Parathyroid adenoma (tissue), 2 donors: ENCODE data around the gene DUOXA1.
"Not testable (repeated sequence)": the region's sequence is repeated elsewhere in the genome, so short reads cannot be mapped to it uniquely, and the experiment has no call there.

ENCODE experiments used
- H2AFZ ChIP-seq: fragments of 300-600 bp; sonication (generic); one replicate; pipeline ENCODE4 v1.7.0; 2017; ENCODE audit warnings: antibody characterized with exemption, mild to moderate bottlenecking
- H3K27ac ChIP-seq: fragments of 300-600 bp; sonication (generic); one replicate; pipeline ENCODE4 v1.7.0; 2017
- H3K27me3 ChIP-seq: fragments of 300-600 bp; sonication (generic); one replicate; pipeline ENCODE4 v1.7.0; 2017; ENCODE audit warnings: low read length; ENCODE audit not compliant: control insufficient read depth, insufficient read depth
- H3K36me3 ChIP-seq: fragments of 300-600 bp; sonication (generic); one replicate; pipeline ENCODE4 v1.7.0; 2017; ENCODE audit warnings: low read length; ENCODE audit not compliant: control insufficient read depth, insufficient read depth
- H3K4me1 ChIP-seq: fragments of 300-600 bp; sonication (generic); one replicate; pipeline ENCODE4 v1.7.0; 2017; ENCODE audit warnings: control low read depth
- H3K4me2 ChIP-seq: fragments of 300-600 bp; sonication (generic); one replicate; pipeline ENCODE4 v1.7.0; 2017; ENCODE audit warnings: low read length
- H3K4me3 ChIP-seq: fragments of 300-600 bp; sonication (generic); one replicate; pipeline ENCODE4 v1.7.0; 2017; ENCODE audit warnings: low read depth, low read length
- H3K79me2 ChIP-seq: fragments of 300-600 bp; sonication (generic); one replicate; pipeline ENCODE4 v1.7.0; 2017; ENCODE audit warnings: control low read depth
- H3K9ac ChIP-seq: fragments of 300-600 bp; sonication (generic); one replicate; pipeline ENCODE4 v1.7.0; 2017; ENCODE audit warnings: mild to moderate bottlenecking
- H3K9me3 ChIP-seq: fragments of 300-600 bp; sonication (generic); one replicate; pipeline ENCODE4 v1.7.0; 2017; ENCODE audit warnings: low read length; ENCODE audit not compliant: control insufficient read depth
- CTCF ChIP-seq: fragments of 300-600 bp; sonication (generic); IDR thresholded peaks from one replicate; pipeline ENCODE4 v1.7.0; 2017; ENCODE audit warnings: antibody characterized with exemption, mild to moderate bottlenecking
- donor health status: primary hyperparathyroidism.

The DUOXA1 gene

GRCh38 chr15:45088801-45089711, 40.6 kb downstream of the DUOXA1 start:
- Histone ChIP-seq H3K4me2 (no peak overlapping the region), H3K36me3 (no peaks in the 10 kb centered on the region), H2AFZ (no peak overlapping the region), H3K27me3 (no peaks in the 10 kb centered on the region), H3K4me1 (no peaks in the 10 kb centered on the region), H3K27ac (no peak overlapping the region), H3K4me3 (no peak overlapping the region), H3K9ac (no peak overlapping the region), H3K79me2 (no peaks in the 10 kb centered on the region), H3K9me3 (no peaks in the 10 kb centered on the region)
- TF ChIP-seq CTCF, result no peak

- no peaks in the 10 kb centered on the region for H3K9me3 ChIP-seq
- no peak overlapping the region for H3K27ac ChIP-seq
- no peaks in the 10 kb centered on the region for H3K36me3 ChIP-seq
- no peaks in the 10 kb centered on the region for H3K4me1 ChIP-seq
- H3K4me3 ChIP-seq, result no peak overlapping the region
- no peak for TF ChIP-seq CTCF
- H3K9ac ChIP-seq, result no peak overlapping the region
- no peak overlapping the region for H2AFZ ChIP-seq
- H3K27me3 ChIP-seq, result no peaks in the 10 kb centered on the region
- no peak overlapping the region for H3K4me2 ChIP-seq
- no peaks in the 10 kb centered on the region for H3K79me2 ChIP-seq
These were observed 42.2 kb downstream of the DUOXA1 start for GRCh38 chr15:45087513-45087912.

DNA sequence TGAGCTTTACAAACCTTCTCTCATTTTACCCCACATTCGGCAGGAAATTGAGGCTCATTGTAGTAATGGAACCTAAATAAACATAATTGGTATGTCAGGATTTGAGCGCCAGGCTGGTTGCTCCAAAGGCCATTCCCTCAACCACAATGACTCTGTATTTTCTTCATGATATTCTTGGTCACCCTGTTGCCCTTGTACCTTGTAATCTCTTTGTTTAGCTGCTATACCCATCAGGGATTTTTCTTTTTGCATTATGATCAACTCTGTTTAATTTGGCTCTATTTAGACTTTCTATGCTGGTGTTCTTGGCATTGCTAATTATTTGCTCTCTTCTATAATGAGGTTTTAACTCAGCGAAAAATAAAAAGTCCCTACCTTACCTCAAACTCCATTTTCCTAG, 45.5 kb downstream of the DUOXA1 start:
- no peak overlapping the region for H3K4me3 ChIP-seq
- H3K4me2 ChIP-seq, result no peak overlapping the region
- no peaks in the 10 kb centered on the region for H3K36me3 ChIP-seq
- no peak overlapping the region for H3K9ac ChIP-seq
- H3K4me1 ChIP-seq, result no peaks in the 10 kb centered on the region
- no peaks in the 10 kb centered on the region for H3K9me3 ChIP-seq
- H3K27me3 ChIP-seq, result no peaks in the 10 kb centered on the region
- H3K79me2 ChIP-seq, result no peaks in the 10 kb centered on the region
- no peak overlapping the region for H2AFZ ChIP-seq
- no peak for TF ChIP-seq CTCF
- no peak overlapping the region for H3K27ac ChIP-seq

GRCh38 chr15:45083223-45083622, 46.5 kb downstream of the DUOXA1 start:
- Histone ChIP-seq H3K4me3 (no peak overlapping the region), H3K79me2 (no peaks in the 10 kb centered on the region), H3K27me3 (no peaks in the 10 kb centered on the region), H3K36me3 (no peaks in the 10 kb centered on the region), H3K4me2 (no peak overlapping the region), H3K27ac (no peak overlapping the region), H3K9ac (no peak overlapping the region), H2AFZ (no peak overlapping the region), H3K9me3 (no peaks in the 10 kb centered on the region), H3K4me1 (no peaks in the 10 kb centered on the region)
- TF ChIP-seq CTCF, result no peak

GRCh38 chr15:45082412-45082811, 47.3 kb downstream of the DUOXA1 start:
- not testable (repeated sequence) for H3K4me2 ChIP-seq, H3K79me2 ChIP-seq, H3K4me1 ChIP-seq, H2AFZ ChIP-seq, H3K9ac ChIP-seq, H3K4me3 ChIP-seq, H3K27me3 ChIP-seq, H3K27ac ChIP-seq, H3K36me3 ChIP-seq, H3K9me3 ChIP-seq

DNA sequence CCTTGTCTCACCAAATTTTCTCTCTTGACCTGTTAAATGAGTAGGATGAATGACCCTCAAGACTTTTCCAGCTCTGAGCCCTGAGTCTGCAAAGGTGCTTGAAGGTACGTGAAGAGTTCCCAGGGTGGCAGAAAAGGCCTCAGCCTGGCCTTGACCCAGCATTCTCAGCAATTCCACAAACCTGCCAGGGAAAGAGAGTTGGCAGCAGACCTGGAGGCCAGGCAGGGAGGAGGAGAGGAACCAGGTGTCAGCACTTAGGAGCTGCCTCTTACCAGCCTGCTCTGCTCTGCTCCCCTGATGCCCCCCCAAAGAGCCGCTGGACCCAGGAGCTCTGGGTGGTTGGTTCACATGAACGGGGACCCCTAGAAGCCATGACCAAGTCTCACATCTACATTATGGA, 49.1 kb downstream of the DUOXA1 start:
- H3K79me2 ChIP-seq, H3K27ac ChIP-seq, H3K4me2 ChIP-seq, H2AFZ ChIP-seq, H3K4me1 ChIP-seq, H3K36me3 ChIP-seq, H3K9me3 ChIP-seq, H3K4me3 ChIP-seq, H3K9ac ChIP-seq, H3K27me3 ChIP-seq: not testable (repeated sequence)

DNA sequence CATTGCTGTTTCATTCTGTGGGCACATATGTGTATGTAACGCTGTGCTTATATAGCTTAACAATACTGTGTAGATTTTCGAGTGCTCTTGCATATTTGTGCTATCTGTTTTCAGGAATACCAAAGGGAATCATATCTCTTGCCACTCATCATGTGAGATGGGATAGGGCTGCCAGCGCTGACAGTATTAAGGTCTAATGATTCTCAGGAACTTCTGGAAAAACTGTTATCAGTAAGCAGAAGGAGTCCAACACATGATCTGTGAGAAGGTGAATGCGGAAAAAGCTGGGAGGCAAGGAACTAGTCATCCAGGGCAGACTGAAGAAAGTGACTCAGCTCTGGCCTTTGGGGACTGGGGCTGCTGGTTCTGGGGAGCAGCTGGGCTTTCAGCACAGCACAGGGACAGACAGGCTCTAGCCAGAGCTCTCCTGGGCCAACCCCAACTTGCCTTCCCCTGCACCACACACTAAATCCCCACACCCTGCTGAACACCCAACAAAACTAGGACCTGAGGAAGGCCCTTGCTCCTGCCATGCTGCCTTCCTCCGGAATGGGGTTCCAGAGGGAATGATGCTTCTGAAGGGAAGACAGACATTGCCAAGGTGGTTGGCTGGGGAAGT, 49.9 kb downstream of the DUOXA1 start:
- not testable (repeated sequence) for H3K9me3 ChIP-seq, H3K4me1 ChIP-seq, H3K36me3 ChIP-seq, H3K79me2 ChIP-seq, H3K9ac ChIP-seq, H3K27ac ChIP-seq, H3K27me3 ChIP-seq, H3K4me3 ChIP-seq, H2AFZ ChIP-seq, H3K4me2 ChIP-seq
